ENCODE data around the gene AMIGO3. TPM values are rescaled to one million over a fixed set of nuclear protein-coding genes. Genes with fewer than 3 reads are reported as not detected.

AMIGO3 gene
- total and polyA plus RNA-seq, 2 experiments from 2014 or later: 2.9 to 10.4 TPM

- ATAC-seq (no peak), DNase-seq (ENCODE audit: low spot score) (no peak)
- Histone ChIP-seq H3K4me1 (ENCODE audit: insufficient read depth) (no peaks in the 10 kb centered on the region), H3K27ac (ENCODE audit: low read depth) (no peak overlapping the region), H3F3A (replicated peaks; ENCODE audit: low read depth) (no peaks in the 10 kb centered on the region; the same call in 1 of the 2 replicates), H4K20me1 (replicated peaks; ENCODE audit: insufficient read depth) (peaks cover 5% of the 10 kb centered on the region; the same call in 1 of the 2 replicates), H3K4me2 (no peak overlapping the region), H3K36me3 (ENCODE audit: insufficient read depth) (no peaks in the 10 kb centered on the region), H3K27me3 (ENCODE audit: insufficient read depth) (no peaks in the 10 kb centered on the region), H3K79me2 (replicated peaks; ENCODE audit: insufficient read depth) (no peaks in the 10 kb centered on the region), H3K9me2 (ENCODE audit: insufficient read depth) (no peaks in the 10 kb centered on the region), H2AFZ (no peak overlapping the region), H3K4me3 (no peak overlapping the region)
- Mint-ChIP-seq H3K27ac (0 out of 2 replicates have a peak overlapping the region, but pooled peaks have one; percentile 41), H3K9me3 (no peaks in the 10 kb centered on the region), H3K4me1 (peaks cover 18% of the 10 kb centered on the region), H3K27me3 (ENCODE audit: insufficient read depth, low read depth, poor library complexity) (peaks cover 17% of the 10 kb centered on the region), H3K4me3 (no peak overlapping the region), H3K36me3 (ENCODE audit: low read depth) (peaks cover 8% of the 10 kb centered on the region)
- TF ChIP-seq CREB1 (CRISPR knock-in tag; IDR thresholded peaks at IDR 0.05; ENCODE audit: low read depth): no peak
- TF ChIP-seq NANOG (IDR thresholded peaks at IDR 0.05; ENCODE audit: borderline replicate concordance): no peak
- no peak for TF ChIP-seq ZNF462 (CRISPR knock-in tag; IDR thresholded peaks at IDR 0.05)
- TF ChIP-seq REST (IDR thresholded peaks at IDR 0.05; ENCODE audit: unreplicated experiment): no peak
- TF ChIP-seq EZH2 (IDR thresholded peaks at IDR 0.05; ENCODE audit: low read depth, unreplicated experiment): no peak
- no peak for TF ChIP-seq ZNF331 (CRISPR knock-in tag; IDR thresholded peaks at IDR 0.05; ENCODE audit: low read depth)
- no peak for TF ChIP-seq POLR2AphosphoS5 (IDR thresholded peaks at IDR 0.05; ENCODE audit: low read depth)
- TF ChIP-seq ZNF114 (CRISPR knock-in tag; IDR thresholded peaks at IDR 0.05): no peak
- TF ChIP-seq ETS1 (IDR thresholded peaks at IDR 0.05): no peak
- TF ChIP-seq STAT1 (IDR thresholded peaks at IDR 0.05; ENCODE audit: unreplicated experiment): no peak
- TF ChIP-seq EZH2phosphoT487 (IDR thresholded peaks at IDR 0.05; ENCODE audit: unreplicated experiment): no peak
- no peak for TF ChIP-seq CTCF (conservative IDR thresholded peaks at IDR 0.05; ENCODE audit: low read depth in 2 of 2)
- TF ChIP-seq JUNB (IDR thresholded peaks at IDR 0.05; ENCODE audit: unreplicated experiment): no peak
Observed at GRCh38 chr3:49700014-49700413, 19.5 kb downstream of the AMIGO3 start.
